ENCODE data around the gene KCNJ16. TPM values are rescaled to one million over a fixed set of nuclear protein-coding genes. Genes with fewer than 3 reads are reported as not detected.

KCNJ16 gene
- total RNA-seq, 2 experiments from 2014 or later, result not detected

- no peaks in the 10 kb centered on the region for H3K4me1 Mint-ChIP-seq (ENCODE audit: low read depth)
- CTCF ChIA-PET, result interaction anchor here (0.7 to 1.5 kb wide), 2 partner anchors 10 to 14 kb away, joined by 3 read pairs; no protein-coding TSS in a partner anchor
- H3K9me3 Mint-ChIP-seq, result no peaks in the 10 kb centered on the region
- TF ChIP-seq CTCF (IDR thresholded peaks at IDR 0.05), result no peak
- POLR2A ChIA-PET, result interaction anchor here (0.8 kb wide), 1 partner anchor 231 kb away, joined by 3 read pairs; no protein-coding TSS in a partner anchor
- H3K27ac Mint-ChIP-seq, result no peak overlapping the region
- no peak for DNase-seq
- ATAC-seq, result no peak
- intact Hi-C loops (cut with micrococcal nuclease), result no loop called here
- no peaks in the 10 kb centered on the region for H3K36me3 Mint-ChIP-seq (ENCODE audit: low read depth)
- H3K4me3 Mint-ChIP-seq, result no peak overlapping the region
- H3K27me3 Mint-ChIP-seq, result peaks cover 3% of the 10 kb centered on the region
Observed at GRCh38 chr17:70053241-70054234, 21.5 kb upstream of the KCNJ16 start.

GRCh38 chr17:70055000-70055399 is 20.0 kb upstream of the KCNJ16 start:
- ATAC-seq (no peak), DNase-seq (no peak)
- H3K36me3 Mint-ChIP-seq (ENCODE audit: low read depth), result no peaks in the 10 kb centered on the region
- H3K27ac Mint-ChIP-seq, result no peak overlapping the region
- POLR2A ChIA-PET, result no interaction called here
- intact Hi-C loops (cut with micrococcal nuclease), result no loop called here
- peaks cover 5% of the 10 kb centered on the region for H3K27me3 Mint-ChIP-seq
- TF ChIP-seq CTCF (IDR thresholded peaks at IDR 0.05), result no peak
- no peak overlapping the region for H3K4me3 Mint-ChIP-seq
- H3K9me3 Mint-ChIP-seq, result no peaks in the 10 kb centered on the region
- CTCF ChIA-PET, result no interaction called here
- H3K4me1 Mint-ChIP-seq (ENCODE audit: low read depth), result no peaks in the 10 kb centered on the region

- peaks cover 2% of the 10 kb centered on the region for H3K27me3 Mint-ChIP-seq
- no peak overlapping the region for H3K27ac Mint-ChIP-seq
- CTCF ChIA-PET, result no interaction called here
- POLR2A ChIA-PET, result interaction anchor here (0.7 kb wide), 1 partner anchor 58 kb away, joined by 4 read pairs; no protein-coding TSS in a partner anchor
- no peak for DNase-seq
- H3K36me3 Mint-ChIP-seq (ENCODE audit: low read depth), result no peaks in the 10 kb centered on the region
- no peak overlapping the region for H3K4me3 Mint-ChIP-seq
- ATAC-seq, result no peak
- no peak for TF ChIP-seq CTCF (IDR thresholded peaks at IDR 0.05)
- intact Hi-C loops (cut with micrococcal nuclease), result no loop called here
- H3K9me3 Mint-ChIP-seq, result no peaks in the 10 kb centered on the region
- H3K4me1 Mint-ChIP-seq (ENCODE audit: low read depth), result no peaks in the 10 kb centered on the region
Observed at GRCh38 chr17:70059071-70059470, 16.0 kb upstream of the KCNJ16 start.

GRCh38 chr17:70059649-70060048 is 15.4 kb upstream of the KCNJ16 start:
- Mint-ChIP-seq H3K27me3 (peaks cover 3% of the 10 kb centered on the region), H3K27ac (no peak overlapping the region), H3K4me1 (ENCODE audit: low read depth) (no peaks in the 10 kb centered on the region), H3K4me3 (no peak overlapping the region), H3K36me3 (ENCODE audit: low read depth) (no peaks in the 10 kb centered on the region), H3K9me3 (no peaks in the 10 kb centered on the region)
- ChIA-PET POLR2A (interaction anchor here (0.7 kb wide), 1 partner anchor 58 kb away, joined by 4 read pairs; no protein-coding TSS in a partner anchor), CTCF (no interaction called here)
- intact Hi-C loops (cut with micrococcal nuclease), result no loop called here
- no peak for DNase-seq
- ATAC-seq, result no peak
- no peak for TF ChIP-seq CTCF (IDR thresholded peaks at IDR 0.05)

GRCh38 chr17:70060415-70060814 is 14.6 kb upstream of the KCNJ16 start:
- intact Hi-C loops (cut with micrococcal nuclease), result no loop called here
- Mint-ChIP-seq H3K4me1 (ENCODE audit: low read depth) (no peaks in the 10 kb centered on the region), H3K9me3 (no peaks in the 10 kb centered on the region), H3K4me3 (no peak overlapping the region), H3K27me3 (peaks cover 5% of the 10 kb centered on the region), H3K36me3 (ENCODE audit: low read depth) (no peaks in the 10 kb centered on the region), H3K27ac (no peak overlapping the region)
- CTCF ChIA-PET, result no interaction called here
- no peak for ATAC-seq
- no peak for TF ChIP-seq CTCF (IDR thresholded peaks at IDR 0.05)
- DNase-seq, result no peak
- POLR2A ChIA-PET, result no interaction called here
